Measurements from ENCODE around the gene ZC3H12D. TPM values are rescaled to one million over a fixed set of nuclear protein-coding genes. Genes with fewer than 3 reads are reported as not detected.
"Not testable (repeated sequence)": the region's sequence is repeated elsewhere in the genome, so short reads cannot be mapped to it uniquely, and the experiment has no call there.

ZC3H12D gene
- total RNA-seq, 6 donors from 2014 or later = 1.4 to 5.7 (median 2.6) TPM

DNA sequence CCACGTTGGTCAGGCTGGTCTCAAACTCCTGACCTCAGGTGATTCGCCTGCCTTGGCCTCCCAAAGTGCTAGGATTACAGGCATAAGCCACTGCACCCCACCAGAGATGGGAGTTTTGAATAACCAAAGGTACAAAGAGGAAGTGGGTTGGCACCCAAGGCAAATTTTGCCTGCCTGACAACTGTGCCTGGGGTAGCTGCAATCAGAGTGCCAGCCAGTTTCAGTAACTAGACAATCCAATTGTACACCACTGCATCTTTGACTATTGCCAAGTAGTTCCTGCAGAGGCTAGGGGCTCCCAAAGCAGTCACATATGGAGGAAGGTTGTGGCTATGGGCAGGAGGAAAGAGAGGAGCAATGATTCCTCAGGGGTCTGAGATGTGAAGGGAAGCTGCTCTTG lies 16.6 kb downstream of the ZC3H12D start:
- Histone ChIP-seq H3K36me3 (no peaks in the 10 kb centered on the region), H3K4me3 (no peak overlapping the region), H3K27ac (no peak overlapping the region), H3K27me3 (no peaks in the 10 kb centered on the region), H3K4me1 (peaks cover 0 to 19% (median 12%) of the 10 kb centered on the region in 4 donors), H3K9me3 (no peaks in the 10 kb centered on the region)
- WGBS, 2 donors = 76% methylated on average over 2 of the region's 2 CpGs; no CpG with 5 or more reads in 1 of the 2 donors
- no peak for DNase-seq
- no peak for ATAC-seq (ENCODE audit: low FRiP score in 2 of 2)
- TF ChIP-seq EP300 (IDR thresholded peaks at IDR 0.05) (no peak), POLR2A (IDR thresholded peaks at IDR 0.05) (no peak), POLR2AphosphoS5 (IDR thresholded peaks at IDR 0.05) (no peak)
- TF ChIP-seq, protein P1, sequence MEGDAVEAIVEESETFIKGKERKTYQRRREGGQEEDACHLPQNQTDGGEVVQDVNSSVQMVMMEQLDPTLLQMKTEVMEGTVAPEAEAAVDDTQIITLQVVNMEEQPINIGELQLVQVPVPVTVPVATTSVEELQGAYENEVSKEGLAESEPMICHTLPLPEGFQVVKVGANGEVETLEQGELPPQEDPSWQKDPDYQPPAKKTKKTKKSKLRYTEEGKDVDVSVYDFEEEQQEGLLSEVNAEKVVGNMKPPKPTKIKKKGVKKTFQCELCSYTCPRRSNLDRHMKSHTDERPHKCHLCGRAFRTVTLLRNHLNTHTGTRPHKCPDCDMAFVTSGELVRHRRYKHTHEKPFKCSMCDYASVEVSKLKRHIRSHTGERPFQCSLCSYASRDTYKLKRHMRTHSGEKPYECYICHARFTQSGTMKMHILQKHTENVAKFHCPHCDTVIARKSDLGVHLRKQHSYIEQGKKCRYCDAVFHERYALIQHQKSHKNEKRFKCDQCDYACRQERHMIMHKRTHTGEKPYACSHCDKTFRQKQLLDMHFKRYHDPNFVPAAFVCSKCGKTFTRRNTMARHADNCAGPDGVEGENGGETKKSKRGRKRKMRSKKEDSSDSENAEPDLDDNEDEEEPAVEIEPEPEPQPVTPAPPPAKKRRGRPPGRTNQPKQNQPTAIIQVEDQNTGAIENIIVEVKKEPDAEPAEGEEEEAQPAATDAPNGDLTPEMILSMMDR (IDR thresholded peaks at IDR 0.05) = no peak

DNA sequence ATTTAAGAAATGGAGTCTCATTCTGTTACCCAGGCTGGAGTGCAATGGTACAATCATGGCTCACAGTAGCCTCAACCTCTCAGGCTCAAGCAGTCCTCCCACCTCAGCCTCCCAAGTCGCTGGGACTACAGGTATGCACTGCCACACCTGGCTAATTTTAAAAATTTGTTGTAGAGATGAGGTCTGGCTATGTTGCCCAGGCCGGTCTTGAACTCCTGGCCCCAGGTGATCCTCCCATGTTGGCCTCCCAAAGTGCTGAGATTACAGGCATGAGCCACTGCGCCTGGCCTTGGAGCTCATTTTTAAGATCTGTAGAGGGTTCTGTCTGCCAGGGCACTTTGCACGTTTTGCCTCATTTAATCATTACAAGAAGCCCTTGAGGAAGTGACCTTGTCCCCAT lies 17.5 kb downstream of the ZC3H12D start:
- 74 to 77% methylated on average over 3 to 4 of the region's 4 CpGs for WGBS, 2 donors
- ATAC-seq (ENCODE audit: low FRiP score in 2 of 2) (no peak), DNase-seq (no peak)
- TF ChIP-seq EP300 (IDR thresholded peaks at IDR 0.05) = no peak
- TF ChIP-seq POLR2A (IDR thresholded peaks at IDR 0.05) = no peak
- TF ChIP-seq, protein P1 (IDR thresholded peaks at IDR 0.05) = no peak
- no peak for TF ChIP-seq POLR2AphosphoS5 (IDR thresholded peaks at IDR 0.05)
- Histone ChIP-seq H3K36me3 (no peaks in the 10 kb centered on the region), H3K27ac (no peak overlapping the region), H3K4me3 (no peak overlapping the region), H3K27me3 (no peaks in the 10 kb centered on the region), H3K4me1 (peaks cover 0 to 13% (median 10%) of the 10 kb centered on the region in 4 donors), H3K9me3 (no peaks in the 10 kb centered on the region)

DNA sequence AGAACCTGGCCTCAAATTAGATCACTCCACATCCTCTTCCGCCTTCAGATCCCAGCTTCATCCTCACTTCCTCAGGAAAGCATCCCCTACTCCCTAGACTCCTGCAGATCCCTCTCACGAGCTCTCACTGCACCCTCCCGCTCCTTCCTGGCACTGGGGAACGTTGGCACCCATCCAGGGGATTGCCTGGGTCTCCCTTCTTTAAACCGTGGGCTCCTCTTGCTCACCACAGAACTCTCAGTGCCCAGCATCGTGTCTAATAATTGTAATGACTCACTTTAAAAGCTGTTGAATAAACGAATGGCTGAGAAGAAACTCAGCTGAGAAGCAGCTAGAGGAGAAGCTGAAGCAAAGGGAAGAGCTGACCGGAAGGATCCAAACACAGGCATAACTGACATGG lies 20.4 kb downstream of the ZC3H12D start:
- Histone ChIP-seq H3K4me3 (no peak overlapping the region), H3K9me3 (no peaks in the 10 kb centered on the region), H3K4me1 (peaks cover 0 to 13% (median 10%) of the 10 kb centered on the region in 4 donors), H3K27ac (no peak overlapping the region), H3K36me3 (no peaks in the 10 kb centered on the region), H3K27me3 (no peaks in the 10 kb centered on the region)
- no peak for DNase-seq
- TF ChIP-seq EP300 (IDR thresholded peaks at IDR 0.05) = no peak
- TF ChIP-seq, protein P1 (IDR thresholded peaks at IDR 0.05) = no peak
- TF ChIP-seq POLR2A (IDR thresholded peaks at IDR 0.05) = no peak
- no peak for TF ChIP-seq POLR2AphosphoS5 (IDR thresholded peaks at IDR 0.05)
- no peak for ATAC-seq (ENCODE audit: low FRiP score in 2 of 2)
- WGBS, 2 donors = 30 to 43% methylated on average over 8 of the region's 8 CpGs

DNA sequence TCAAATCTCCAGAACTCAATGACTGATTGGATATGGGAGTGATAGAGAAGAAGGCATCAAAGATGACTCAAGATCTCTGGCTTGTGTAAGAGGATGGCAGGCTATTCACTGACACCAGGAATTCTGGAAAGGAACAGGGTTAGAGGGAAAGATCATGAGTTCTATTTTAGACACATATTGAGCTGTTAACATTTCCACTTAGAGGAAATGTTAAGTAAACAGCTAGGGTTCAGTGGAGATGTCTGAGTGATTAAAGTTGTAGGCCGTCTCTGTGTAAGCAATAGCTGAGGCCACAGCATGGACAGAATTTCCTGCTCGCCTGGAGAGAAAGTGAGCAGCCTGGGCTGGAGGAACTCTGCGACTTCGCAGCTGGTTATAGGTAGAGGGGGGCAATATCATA lies 21.0 kb downstream of the ZC3H12D start:
- no peaks in the 10 kb centered on the region for H3K9me3 ChIP-seq
- ATAC-seq (ENCODE audit: low FRiP score in 2 of 2) = no peak
- H3K27me3 ChIP-seq = no peaks in the 10 kb centered on the region
- no peaks in the 10 kb centered on the region for H3K36me3 ChIP-seq
- TF ChIP-seq, protein P1 (IDR thresholded peaks at IDR 0.05) = no peak
- no peak for TF ChIP-seq POLR2A (IDR thresholded peaks at IDR 0.05)
- no peak for TF ChIP-seq EP300 (IDR thresholded peaks at IDR 0.05)
- no peak for TF ChIP-seq POLR2AphosphoS5 (IDR thresholded peaks at IDR 0.05)
- peaks cover 0 to 13% (median 10%) of the 10 kb centered on the region in 4 donors for H3K4me1 ChIP-seq
- H3K27ac ChIP-seq = no peak overlapping the region
- 32 to 56% methylated on average over 4 of the region's 4 CpGs for WGBS, 2 donors
- DNase-seq = no peak
- no peak overlapping the region for H3K4me3 ChIP-seq

DNA sequence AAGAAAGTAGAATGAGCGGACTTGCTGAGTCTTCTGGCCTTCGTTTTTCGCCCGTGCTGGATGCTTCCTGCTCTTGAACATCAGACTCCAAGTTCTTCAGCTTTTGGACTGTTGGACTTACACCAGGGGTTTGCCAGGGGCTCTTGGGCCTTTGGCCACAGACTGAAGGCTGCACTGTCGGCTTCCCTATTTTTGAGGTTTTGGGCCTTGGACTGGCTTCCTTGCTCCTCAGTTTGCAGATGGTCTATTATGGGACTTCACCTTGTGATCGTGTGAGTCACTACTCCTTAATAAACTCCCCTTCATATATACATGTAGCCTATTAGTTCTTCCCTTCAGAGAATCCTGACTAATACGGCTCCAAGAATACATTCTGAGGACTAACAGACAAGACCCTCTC lies 22.1 kb downstream of the ZC3H12D start:
- 79 to 96% methylated on average over 7 of the region's 7 CpGs for WGBS, 2 donors
- not testable (repeated sequence) for H3K27me3 ChIP-seq; H3K27ac ChIP-seq; ATAC-seq (ENCODE audit: low FRiP score in 2 of 2); H3K36me3 ChIP-seq; H3K9me3 ChIP-seq; DNase-seq; H3K4me3 ChIP-seq
- H3K4me1 ChIP-seq = peaks cover 0 to 13% (median 11%) of the 10 kb centered on the region in 4 donors

Data from upper lobe of left lung (tissue), 6 donors.